H1 (cell line): Measurements from ENCODE around the gene POLD1. TPM values are rescaled to one million over a fixed set of nuclear protein-coding genes. Genes with fewer than 3 reads are reported as not detected.
"Not testable (repeated sequence)": the region's sequence is repeated elsewhere in the genome, so short reads cannot be mapped to it uniquely, and the experiment has no call there.

Experiments
- CTCF ChIA-PET: fragments of 300-600 bp; sonication (Branson Sonifier 250); formaldehyde crosslinking; loops from one replicate; lab custom pipeline; 2021; ENCODE audit not compliant: partially characterized antibody; lab: Charles Lee
- POLR2A ChIA-PET: fragments of 300-600 bp; sonication (Branson Sonifier 250); formaldehyde crosslinking; loops from one replicate; lab custom pipeline; 2021; ENCODE audit warnings: inconsistent platforms; ENCODE audit not compliant: partially characterized antibody; lab: Charles Lee
- DNase-seq, 2 experiments: peaks; one replicate each; pipeline versions ENCODE4 v3.0.0 to v3.0.0-alpha.2; 2010 to 2022; ENCODE audit warnings: low spot score in 2 of 2, low read depth in 1 of 2, mixed read lengths in 1 of 2
- FAIRE-seq: peaks from 2 replicates; lab custom pipeline; 2011; peaks lifted over from hg19 to GRCh38; lab: Jason Lieb, UNC
- H2AFZ ChIP-seq: 2 replicates; pipeline ENCODE4 v1.8.1; 2012; ENCODE audit warnings: low read length, inconsistent platforms
- H2AK5ac ChIP-seq: 2 replicates; pipeline ENCODE4 v1.6.1; 2013; ENCODE audit warnings: low read depth, low read length
- H2BK120ac ChIP-seq: replicated peaks from 2 replicates; pipeline ENCODE3; 2013; ENCODE audit warnings: low read depth, low read length, inconsistent platforms
- H2BK12ac ChIP-seq: 2 replicates; pipeline ENCODE4 v1.6.1; 2013; ENCODE audit warnings: low read depth, low read length
- H2BK15ac ChIP-seq: 2 replicates; pipeline ENCODE4 v1.6.1; 2013; ENCODE audit warnings: low read length
- H2BK20ac ChIP-seq: 2 replicates; pipeline ENCODE4 v1.6.1; 2013; ENCODE audit warnings: low read length
- H2BK5ac ChIP-seq: 2 replicates; pipeline ENCODE4 v1.6.1; 2013; ENCODE audit warnings: low read depth, low read length
- H3K14ac ChIP-seq: 2 replicates; pipeline ENCODE4 v1.6.1; 2013; ENCODE audit warnings: inconsistent platforms; ENCODE audit not compliant: insufficient read length
- H3K18ac ChIP-seq: 2 replicates; pipeline ENCODE4 v1.6.1; 2013; ENCODE audit warnings: low read length; ENCODE audit errors: extremely low read depth
- H3K23ac ChIP-seq: 2 replicates; pipeline ENCODE4 v1.6.1; 2013; ENCODE audit warnings: inconsistent platforms; ENCODE audit not compliant: insufficient read length
- H3K23me2 ChIP-seq: 2 replicates; pipeline ENCODE4 v1.6.1; 2013; ENCODE audit warnings: low read depth, low read length
- H3K27ac ChIP-seq: 2 replicates; pipeline ENCODE4 v1.6.1; 2011; ENCODE audit warnings: low read depth, low read length, inconsistent platforms
- H3K27me3 ChIP-seq, 4 experiments: replicated peaks in 1 of 4; 1 replicate in 1 of 4; 2 replicates in 3 of 4; pipeline versions ENCODE4 v1.6.1 to v1.8.1; 2011 to 2013; ENCODE audit warnings: low read length in 3 of 4, mild to moderate bottlenecking in 3 of 4, inconsistent platforms in 2 of 4, mixed read lengths in 2 of 4, moderate library complexity in 1 of 4; ENCODE audit not compliant: control insufficient read depth in 3 of 4, insufficient read depth in 3 of 4; ENCODE audit errors: extremely low read depth in 1 of 4
- H3K36me3 ChIP-seq, 4 experiments: 2 replicates each; pipeline versions ENCODE4 v1.6.1 to v1.8.1; 2011 to 2013; ENCODE audit warnings: mild to moderate bottlenecking in 4 of 4, low read length in 3 of 4, moderate library complexity in 2 of 4, control low read depth in 1 of 4, inconsistent platforms in 1 of 4; ENCODE audit not compliant: insufficient read depth in 4 of 4, control insufficient read depth in 2 of 4
- H3K4ac ChIP-seq: replicated peaks from 2 replicates; pipeline ENCODE3; 2013; ENCODE audit warnings: low read length, low read depth, mixed read lengths, inconsistent platforms; ENCODE audit not compliant: insufficient read length
- H3K4me1 ChIP-seq, 4 experiments: replicated peaks in 1 of 4; 1 replicate in 1 of 4; 2 replicates in 3 of 4; pipeline versions ENCODE4 v1.6.1 to v1.8.1; 2011 to 2013; ENCODE audit warnings: low read length in 3 of 4, inconsistent platforms in 2 of 4, mixed read lengths in 1 of 4; ENCODE audit not compliant: insufficient read depth in 4 of 4, control insufficient read depth in 3 of 4
- H3K4me2 ChIP-seq, 2 experiments: 2 replicates each; pipeline versions ENCODE4 v1.6.1 to v1.8.1; 2011 to 2013; ENCODE audit warnings: low read depth in 2 of 2, low read length in 2 of 2, control low read depth in 1 of 2, inconsistent platforms in 1 of 2, mild to moderate bottlenecking in 1 of 2; ENCODE audit not compliant: insufficient read depth in 1 of 2
- H3K4me3 ChIP-seq, 4 experiments: fragments of 200-600, 300-600 bp in 1 of 4; sonication (generic), shearing (Covaris generic), sonication (Bioruptor Twin) in 1 of 4; 2 replicates each; pipeline versions ENCODE4 v1.5.1 to v1.8.1; 2011 to 2016; ENCODE audit warnings: low read length in 4 of 4, low read depth in 3 of 4, control low read depth in 2 of 4, inconsistent platforms in 2 of 4, mild to moderate bottlenecking in 2 of 4, mixed read lengths in 1 of 4, moderate library complexity in 1 of 4; ENCODE audit not compliant: insufficient read depth in 2 of 4; ENCODE audit errors: extremely low read depth in 1 of 4
- H3K56ac ChIP-seq: replicated peaks from 2 replicates; pipeline ENCODE3; 2013; ENCODE audit warnings: low read depth, mild to moderate bottlenecking, mixed read lengths, low read length, inconsistent platforms; ENCODE audit not compliant: insufficient read length
- H3K79me1 ChIP-seq: 2 replicates; pipeline ENCODE4 v1.6.1; 2013; ENCODE audit warnings: low read depth, low read length, control low read depth
- H3K79me2 ChIP-seq, 2 experiments: 2 replicates each; pipeline versions ENCODE4 v1.6.1 to v1.8.1; 2012 to 2013; ENCODE audit warnings: low read length in 2 of 2, mild to moderate bottlenecking in 2 of 2, inconsistent platforms in 1 of 2; ENCODE audit not compliant: insufficient read depth in 2 of 2, control insufficient read depth in 1 of 2
- H3K9ac ChIP-seq, 4 experiments: replicated peaks in 1 of 4; 1 replicate in 1 of 4; 2 replicates in 3 of 4; pipeline versions ENCODE4 v1.6.1 to v1.8.1; 2011 to 2013; ENCODE audit warnings: low read depth in 3 of 4, low read length in 3 of 4, control low read depth in 2 of 4, mild to moderate bottlenecking in 2 of 4, moderate library complexity in 2 of 4, inconsistent platforms in 1 of 4; ENCODE audit errors: extremely low read depth in 1 of 4
- H3K9me3 ChIP-seq, 2 experiments: 2 replicates each; pipeline versions ENCODE4 v1.6.1 to v1.8.1; 2012 to 2013; ENCODE audit warnings: mild to moderate bottlenecking in 2 of 2, moderate library complexity in 2 of 2, control low read depth in 1 of 2, inconsistent platforms in 1 of 2, low read depth in 1 of 2, low read length in 1 of 2, mixed read lengths in 1 of 2; ENCODE audit not compliant: insufficient read depth in 2 of 2
- H4K20me1 ChIP-seq, 2 experiments: replicated peaks in 1 of 2; 2 replicates each; pipeline versions ENCODE3 to v1.8.1; 2011 to 2013; ENCODE audit warnings: inconsistent platforms in 2 of 2, low read length in 2 of 2, mild to moderate bottlenecking in 1 of 2; ENCODE audit not compliant: insufficient read depth in 2 of 2, control insufficient read depth in 1 of 2
- H4K5ac ChIP-seq: 2 replicates; pipeline ENCODE4 v1.6.1; 2013; ENCODE audit warnings: low read length, low read depth, mixed read lengths, inconsistent platforms; ENCODE audit not compliant: insufficient read length
- H4K8ac ChIP-seq: 2 replicates; pipeline ENCODE4 v1.8.0; 2013; ENCODE audit warnings: mild to moderate bottlenecking, moderate library complexity, low read length, inconsistent platforms; ENCODE audit not compliant: insufficient read depth; ENCODE audit errors: extremely low read depth
- H4K91ac ChIP-seq: replicated peaks from 2 replicates; pipeline ENCODE3; 2013; ENCODE audit warnings: low read length, mixed read lengths, inconsistent platforms; ENCODE audit not compliant: insufficient read length
- TBP ChIP-seq: IDR thresholded peaks from 2 replicates; pipeline ENCODE4 v1.6.1; 2011; ENCODE audit warnings: low read depth, low read length, improper control_type of control experiment
- whole genome bisulfite sequencing, 2 experiments: shearing (Covaris generic) in 1 of 2; methylation state at CpG; one replicate each; pipeline versions ENCODE4 v1.1.6 to v1.1.7; 2013 to 2015; ENCODE audit warnings: low lambda C conversion rate in 2 of 2, mixed read lengths in 2 of 2, inconsistent platforms in 1 of 2, low coverage in 1 of 2, missing lambda C conversion rate in 1 of 2; ENCODE audit not compliant: insufficient replicate concordance in 2 of 2, insufficient coverage in 1 of 2, insufficient read length in 1 of 2; ENCODE audit errors: extremely low coverage in 1 of 2, missing lambda C conversion rate in 1 of 2; 5-methylcytosine and 5-hydroxymethylcytosine counted together
- polyA plus RNA-seq, 7 experiments: library from polyadenylated mRNA; depleted of rRNA in 3 of 7; stranded (reverse) in 5 of 7; unstranded in 2 of 7; fragments of >200 nt in 5 of 7; fragments of 200-250 nt in 2 of 7; gene quantifications; 1 replicate in 5 of 7; 2 replicates in 1 of 7; 4 replicates in 1 of 7; pipeline versions ENCODE4 v1.2.1 to v1.2.3, GENCODE V29; 2011 to 2013; ENCODE audit warnings: missing spikeins in 2 of 7, mixed read lengths in 2 of 7
- total RNA-seq: library from RNA; stranded (reverse); fragmentation: NEBNext Ultra II Directional; extraction: Animal tissue kit (Norgen Biotek cat#: 25700); gene quantifications from 2 replicates; pipeline ENCODE4 v1.2.1, GENCODE V29; 2021

Gene POLD1
- total and polyA plus RNA-seq, 2 of the 8 experiments (the other 6 are each of a cell fraction or from before 2014, with no cell fraction given): 141 to 142 TPM

GRCh38 chr19:50352242-50352641 is 31.9 kb upstream of the POLD1 start (continued):
- TF ChIP-seq TBP: no peak

- POLR2A ChIA-PET: interaction anchor here (0.7 to 1.5 kb wide), 3 partner anchors 20 to 591 kb away, joined by 3 to 6 read pairs (median 5); no protein-coding TSS in a partner anchor
These were observed 30.7 kb upstream of the POLD1 start for GRCh38 chr19:50353487-50353880.

More at GRCh38 chr19:50353487-50353880, 30.7 kb upstream of the POLD1 start:
- not testable (repeated sequence) for H2BK15ac ChIP-seq, H2AFZ ChIP-seq, H4K5ac ChIP-seq, H3K9ac ChIP-seq, DNase-seq, FAIRE-seq, H3K14ac ChIP-seq, H3K4ac ChIP-seq, H2BK20ac ChIP-seq, H3K27ac ChIP-seq, H2BK5ac ChIP-seq, H3K9me3 ChIP-seq, H2AK5ac ChIP-seq, H3K23ac ChIP-seq, H2BK12ac ChIP-seq, H2BK120ac ChIP-seq, H3K56ac ChIP-seq, H3K79me1 ChIP-seq, H3K18ac ChIP-seq, H3K4me2 ChIP-seq, H4K8ac ChIP-seq, H3K4me3 ChIP-seq, H4K20me1 ChIP-seq, H3K4me1 ChIP-seq, H3K27me3 ChIP-seq, H3K36me3 ChIP-seq, H3K23me2 ChIP-seq, H3K79me2 ChIP-seq, H4K91ac ChIP-seq
- CTCF ChIA-PET: interaction anchor here (0.7 to 2.6 kb wide), 6 partner anchors 17 to 206 kb away, joined by 3 to 10 read pairs (median 3); partner anchors contain the start of gene KCNC3
- WGBS, 2 experiments: 95% methylated on average over 7 of the region's 7 CpGs; no CpG with 5 or more reads in 1 of the 2 experiments
